IPS-NIHi7 (cell line): ENCODE data around the gene SLC6A17.

Source experiments
- DNase-seq: peaks from one replicate; pipeline ENCODE4 v3.0.0; 2012; ENCODE audit warnings: mixed read lengths; ENCODE audit errors: extremely low spot score

The SLC6A17 gene

GRCh38 chr1:110135246-110135645, 15.0 kb upstream of the SLC6A17 start:
- DNase-seq = no peak

- no peak for DNase-seq
Observed at GRCh38 chr1:110135666-110136065, 14.6 kb upstream of the SLC6A17 start.

- peak; percentile 78 for DNase-seq
Observed at GRCh38 chr1:110136911-110137310, 13.4 kb upstream of the SLC6A17 start.

GRCh38 chr1:110138956-110139355, 11.3 kb upstream of the SLC6A17 start:
- DNase-seq = no peak

- no peak for DNase-seq
Observed at GRCh38 chr1:110144366-110144765, 5.9 kb upstream of the SLC6A17 start.

GRCh38 chr1:110148961-110149360, 1.3 kb upstream of the SLC6A17 start:
- DNase-seq = no peak

GRCh38 chr1:110151175-110151669, 928 bp downstream of the SLC6A17 start:
- no peak for DNase-seq

- no peak for DNase-seq
Observed at GRCh38 chr1:110152133-110152785, 2.0 kb downstream of the SLC6A17 start.

- DNase-seq = no peak
Observed at GRCh38 chr1:110153407-110153950, 3.2 kb downstream of the SLC6A17 start.

GRCh38 chr1:110155878-110156522, 5.7 kb downstream of the SLC6A17 start:
- peak; percentile 93 for DNase-seq

- no peak for DNase-seq
Observed at GRCh38 chr1:110158261-110158660, 8.0 kb downstream of the SLC6A17 start.

- DNase-seq = no peak
Observed at GRCh38 chr1:110159168-110159567, 8.9 kb downstream of the SLC6A17 start.

GRCh38 chr1:110160538-110161100, 10.3 kb downstream of the SLC6A17 start:
- DNase-seq = no peak

GRCh38 chr1:110161165-110161564, 10.9 kb downstream of the SLC6A17 start:
- DNase-seq = no peak

- DNase-seq = no peak
Observed at GRCh38 chr1:110161849-110162248, 11.6 kb downstream of the SLC6A17 start.

GRCh38 chr1:110163591-110163990, 13.3 kb downstream of the SLC6A17 start:
- DNase-seq = no peak

- DNase-seq = peak; percentile 41
Observed at GRCh38 chr1:110164725-110165350, 14.5 kb downstream of the SLC6A17 start.

- no peak for DNase-seq
Observed at GRCh38 chr1:110165761-110166231, 15.5 kb downstream of the SLC6A17 start.

- no peak for DNase-seq
Observed at GRCh38 chr1:110166861-110167260, 16.6 kb downstream of the SLC6A17 start.

GRCh38 chr1:110170766-110171733, 20.8 kb downstream of the SLC6A17 start:
- no peak for DNase-seq

GRCh38 chr1:110172001-110172400, 21.7 kb downstream of the SLC6A17 start:
- no peak for DNase-seq
